Central memory CD8-positive, alpha-beta T cell (primary cell): ENCODE results near the gene TDRD15.
"Not testable (repeated sequence)": the region's sequence is repeated elsewhere in the genome, so short reads cannot be mapped to it uniquely, and the experiment has no call there.

ENCODE experiments used
- ATAC-seq: fragments of 150-1000 bp; cut with Tn5 transposase; replicated peaks from 2 replicates; pipeline ENCODE4 v1.10.0; 2022; ENCODE audit warnings: mild to moderate bottlenecking, moderate FRiP score, moderate number of reproducible peaks; ENCODE audit not compliant: poor library complexity, severe bottlenecking; ENCODE audit errors: extremely low read depth
- DNase-seq, 2 donors: peaks; one replicate each; pipeline ENCODE4 v3.0.0; 2021; ENCODE audit warnings: low spot score in 2 of 2
- H3K27ac Mint-ChIP-seq: one replicate; pipeline ENCODE4 v1.8.0; 2022; ENCODE audit warnings: low read depth, mild to moderate bottlenecking, moderate library complexity, mixed read lengths
- H3K27me3 Mint-ChIP-seq: one replicate; pipeline ENCODE4 v1.8.0; 2022; ENCODE audit warnings: mixed read lengths
- H3K36me3 Mint-ChIP-seq: one replicate; pipeline ENCODE4 v1.8.0; 2022; ENCODE audit warnings: mild to moderate bottlenecking, moderate library complexity, mixed read lengths; ENCODE audit not compliant: insufficient read depth
- H3K4me1 Mint-ChIP-seq: one replicate; pipeline ENCODE4 v1.8.0; 2022; ENCODE audit warnings: mixed read lengths
- H3K4me3 Mint-ChIP-seq: one replicate; pipeline ENCODE4 v1.8.0; 2022; ENCODE audit warnings: mild to moderate bottlenecking, moderate library complexity, mixed read lengths
- H3K9me3 Mint-ChIP-seq: one replicate; pipeline ENCODE4 v1.8.0; 2022; ENCODE audit warnings: mixed read lengths

TDRD15 gene

DNA sequence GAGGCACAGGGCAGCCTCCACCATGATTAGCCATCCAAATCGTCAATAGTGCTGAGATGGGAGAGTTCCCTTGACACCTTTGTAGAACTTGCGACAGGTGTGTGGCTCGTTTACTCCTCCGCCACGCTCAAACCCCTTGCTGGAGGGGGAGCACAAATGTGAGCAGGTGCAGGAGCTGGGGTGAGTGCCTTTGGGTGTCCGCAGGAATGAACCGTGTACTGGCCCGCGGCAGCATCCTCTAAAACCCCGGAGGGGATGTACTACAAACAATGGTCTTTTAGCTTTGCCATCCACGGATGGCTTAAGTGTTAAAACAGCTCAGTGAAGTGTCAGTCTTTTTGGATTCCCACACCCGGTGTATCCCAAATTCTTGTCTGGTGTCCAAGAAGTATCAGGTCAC is 21.4 kb upstream of the TDRD15 start:
- no peaks in the 10 kb centered on the region for H3K4me1 Mint-ChIP-seq
- H3K27ac Mint-ChIP-seq = no peak overlapping the region
- DNase-seq (no peak), ATAC-seq (no peak)
- no peaks in the 10 kb centered on the region for H3K36me3 Mint-ChIP-seq
- peaks cover 7% of the 10 kb centered on the region for H3K27me3 Mint-ChIP-seq
- no peak overlapping the region for H3K4me3 Mint-ChIP-seq
- no peaks in the 10 kb centered on the region for H3K9me3 Mint-ChIP-seq

DNA sequence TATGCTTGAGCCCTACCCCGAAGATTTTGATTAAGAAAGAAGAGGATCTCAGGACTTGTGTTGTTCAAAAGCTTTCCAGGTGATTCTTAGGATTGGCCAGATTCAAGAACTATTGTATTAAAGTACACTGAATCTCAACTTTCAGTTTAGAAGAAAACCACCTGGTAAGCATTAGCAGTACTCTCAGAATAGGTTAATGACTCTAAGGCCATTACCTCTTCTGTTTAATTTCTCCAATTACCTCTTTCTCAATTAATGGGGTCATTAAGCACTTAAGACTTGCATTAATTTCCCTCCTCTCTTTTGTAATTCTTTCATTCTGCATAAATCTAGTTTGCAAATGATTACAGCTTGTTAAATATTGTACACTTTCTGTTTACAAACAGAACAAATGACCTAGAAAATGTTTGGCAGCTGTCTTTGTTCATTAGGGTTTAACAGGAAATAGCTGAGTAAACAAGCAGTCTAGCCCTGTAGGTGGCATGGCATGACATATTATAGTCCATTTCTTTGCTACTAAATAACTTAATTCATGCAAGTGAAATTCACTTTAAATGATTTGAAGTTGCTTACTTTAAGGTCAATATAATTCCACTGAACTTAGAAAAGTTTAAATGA is 20.4 kb upstream of the TDRD15 start:
- H3K9me3 Mint-ChIP-seq = no peaks in the 10 kb centered on the region
- no peaks in the 10 kb centered on the region for H3K27me3 Mint-ChIP-seq
- DNase-seq = no peak
- no peak overlapping the region for H3K4me3 Mint-ChIP-seq
- no peaks in the 10 kb centered on the region for H3K36me3 Mint-ChIP-seq
- H3K27ac Mint-ChIP-seq = no peak overlapping the region
- no peak for ATAC-seq
- no peaks in the 10 kb centered on the region for H3K4me1 Mint-ChIP-seq

DNA sequence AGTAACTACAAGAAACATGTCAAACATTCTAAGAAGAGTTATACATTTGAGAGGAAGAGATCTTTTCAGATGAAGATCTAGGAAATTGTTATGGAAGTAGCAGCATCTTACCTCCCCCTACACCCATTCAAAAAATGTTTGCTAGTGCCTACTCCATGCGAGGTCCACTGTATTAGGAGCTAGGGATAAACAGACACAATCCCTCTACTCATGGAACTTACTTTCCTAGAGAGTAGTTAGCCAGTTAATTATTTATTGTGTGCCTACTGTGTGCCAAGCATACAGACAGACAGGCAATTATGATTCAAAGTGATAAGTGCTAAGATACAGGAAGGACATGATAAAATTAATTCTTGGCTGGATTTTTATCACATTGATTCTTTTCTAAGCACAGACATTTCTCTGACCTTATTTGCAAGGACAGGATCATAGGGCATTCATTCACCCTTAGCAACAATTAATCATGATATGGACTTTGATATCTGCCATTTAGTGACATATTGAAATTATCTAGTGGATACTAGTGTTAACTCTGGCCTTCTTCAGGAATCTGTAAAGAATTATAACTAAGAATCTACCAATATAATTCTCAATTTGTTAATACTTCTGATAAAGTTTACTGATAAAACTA is 19.6 kb upstream of the TDRD15 start:
- no peaks in the 10 kb centered on the region for H3K9me3 Mint-ChIP-seq
- no peak overlapping the region for H3K27ac Mint-ChIP-seq
- H3K27me3 Mint-ChIP-seq = no peaks in the 10 kb centered on the region
- DNase-seq (no peak), ATAC-seq (no peak)
- no peaks in the 10 kb centered on the region for H3K4me1 Mint-ChIP-seq
- H3K36me3 Mint-ChIP-seq = no peaks in the 10 kb centered on the region
- no peak overlapping the region for H3K4me3 Mint-ChIP-seq

DNA sequence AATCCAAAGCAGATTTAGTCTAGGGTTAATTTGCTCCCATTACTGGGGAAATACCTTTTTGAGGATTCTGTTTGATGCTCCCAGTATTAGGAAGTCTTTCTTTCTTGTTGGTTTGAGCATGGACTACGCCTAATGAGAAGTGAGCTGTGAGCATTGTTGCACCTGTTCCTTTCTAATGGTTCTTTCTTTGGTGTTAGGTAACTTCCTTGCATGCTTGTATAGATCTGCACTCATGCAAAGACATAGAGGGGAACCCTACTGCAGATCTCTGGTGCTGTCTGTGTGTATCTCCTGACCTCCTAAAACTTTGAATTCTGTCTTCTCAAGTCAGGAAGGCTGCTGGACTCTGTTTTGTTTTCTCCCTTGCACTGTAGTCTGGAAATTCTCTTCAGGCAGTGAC is 12.8 kb upstream of the TDRD15 start:
- Mint-ChIP-seq H3K36me3 (no peaks in the 10 kb centered on the region), H3K4me3 (no peak overlapping the region), H3K9me3 (no peaks in the 10 kb centered on the region), H3K27ac (no peak overlapping the region), H3K4me1 (no peaks in the 10 kb centered on the region), H3K27me3 (peaks cover 13% of the 10 kb centered on the region)
- DNase-seq = no peak
- no peak for ATAC-seq

DNA sequence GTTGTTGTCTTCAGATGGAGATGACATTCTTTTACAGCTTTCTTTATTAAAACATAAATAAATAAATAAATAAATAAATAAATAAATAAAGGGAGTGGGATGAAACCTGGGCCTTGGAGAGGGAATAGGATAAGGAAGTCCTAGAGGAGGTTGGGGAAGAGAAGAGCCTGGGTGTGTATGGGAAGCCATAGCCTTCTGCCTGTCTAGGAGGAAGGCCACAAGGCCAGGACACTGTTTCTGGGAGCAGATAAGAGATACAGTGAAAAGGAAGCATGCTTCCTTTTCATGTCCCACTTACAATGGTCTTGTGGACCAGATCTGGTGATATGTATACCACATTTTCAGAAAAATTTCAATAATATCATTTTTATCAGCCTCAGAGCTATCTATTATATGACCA is 6.1 kb upstream of the TDRD15 start:
- H3K9me3 Mint-ChIP-seq = no peaks in the 10 kb centered on the region
- H3K36me3 Mint-ChIP-seq = no peaks in the 10 kb centered on the region
- no peaks in the 10 kb centered on the region for H3K4me1 Mint-ChIP-seq
- no peak for DNase-seq
- H3K27ac Mint-ChIP-seq = no peak overlapping the region
- no peak overlapping the region for H3K4me3 Mint-ChIP-seq
- peaks cover 23% of the 10 kb centered on the region for H3K27me3 Mint-ChIP-seq
- no peak for ATAC-seq

DNA sequence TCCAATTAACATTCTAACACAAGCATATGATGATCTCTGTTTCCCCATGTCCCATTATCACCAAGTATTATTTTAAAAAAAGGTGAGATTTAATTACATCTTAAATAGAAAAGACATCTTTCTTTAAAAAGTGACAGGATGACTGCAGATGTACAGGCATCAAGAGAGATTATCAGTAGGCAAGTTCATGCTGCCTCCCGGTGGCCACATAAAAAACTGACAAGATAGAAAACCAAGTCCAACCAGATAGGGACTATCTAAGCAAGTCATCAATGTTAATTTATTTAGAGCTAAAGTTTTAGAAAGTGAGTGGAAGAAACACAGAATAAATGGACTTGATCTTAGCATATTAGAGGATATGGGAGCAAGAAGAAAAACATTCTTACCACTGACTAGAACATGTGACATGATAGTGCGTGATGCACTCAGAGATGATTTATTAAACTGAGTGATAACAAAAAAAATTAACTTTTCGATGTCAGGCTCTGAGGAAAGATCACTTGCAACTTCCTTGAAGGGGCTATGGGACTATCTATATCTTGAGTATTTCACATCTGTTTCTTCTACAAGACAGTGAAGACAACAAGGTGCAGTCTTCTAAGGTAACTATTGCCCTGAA is 5.4 kb upstream of the TDRD15 start:
- H3K36me3 Mint-ChIP-seq = no peaks in the 10 kb centered on the region
- H3K4me1 Mint-ChIP-seq = no peaks in the 10 kb centered on the region
- ATAC-seq (no peak), DNase-seq (no peak)
- H3K27ac Mint-ChIP-seq = no peak overlapping the region
- H3K4me3 Mint-ChIP-seq = no peak overlapping the region
- H3K9me3 Mint-ChIP-seq = no peaks in the 10 kb centered on the region
- H3K27me3 Mint-ChIP-seq = peaks cover 18% of the 10 kb centered on the region

DNA sequence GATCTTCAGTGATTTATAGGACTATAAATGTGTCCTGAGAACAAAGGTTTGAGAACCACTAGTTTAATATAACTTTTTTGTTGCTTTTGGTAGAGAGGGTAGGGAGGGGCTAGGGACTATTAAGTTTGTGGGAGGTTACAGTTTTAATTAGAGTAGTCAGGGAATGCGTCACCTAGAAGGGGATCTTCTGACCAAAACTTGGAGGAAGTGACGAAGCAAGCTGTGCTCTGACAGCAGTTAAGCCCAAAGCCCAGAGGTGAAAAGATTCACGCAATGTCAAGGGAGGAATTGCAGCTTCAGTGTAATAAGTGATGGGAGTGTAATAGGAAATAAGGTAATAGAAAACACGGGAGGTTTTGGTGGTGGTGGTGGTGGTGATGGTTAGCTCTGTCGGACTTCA is 8.1 kb downstream of the TDRD15 start:
- H3K27me3 Mint-ChIP-seq = no peaks in the 10 kb centered on the region
- ATAC-seq (no peak), DNase-seq (no peak)
- no peak overlapping the region for H3K27ac Mint-ChIP-seq
- H3K9me3 Mint-ChIP-seq = no peaks in the 10 kb centered on the region
- H3K36me3 Mint-ChIP-seq = no peaks in the 10 kb centered on the region
- no peaks in the 10 kb centered on the region for H3K4me1 Mint-ChIP-seq
- no peak overlapping the region for H3K4me3 Mint-ChIP-seq

DNA sequence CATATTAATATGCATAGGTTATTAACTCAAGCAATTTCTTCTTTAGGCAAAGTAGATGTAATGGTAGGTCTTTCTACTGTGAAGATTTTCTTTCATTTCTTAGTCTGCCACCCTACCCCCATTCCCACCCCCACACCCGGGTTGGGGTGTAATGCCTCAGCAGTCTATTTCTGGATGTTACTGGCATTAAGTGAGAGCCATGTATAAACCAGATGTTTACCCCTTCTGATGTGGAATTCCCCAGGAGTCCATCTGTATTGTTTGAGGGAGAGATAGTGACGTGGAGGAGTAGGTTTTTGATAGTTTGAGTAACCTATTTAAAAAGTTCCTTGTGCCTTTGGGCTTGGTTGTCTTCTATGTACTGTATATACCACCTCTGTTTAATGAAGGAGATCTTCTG is 11.8 kb downstream of the TDRD15 start:
- Mint-ChIP-seq H3K27ac (no peak overlapping the region), H3K9me3 (no peaks in the 10 kb centered on the region), H3K27me3 (no peaks in the 10 kb centered on the region), H3K36me3 (no peaks in the 10 kb centered on the region), H3K4me3 (no peak overlapping the region), H3K4me1 (no peaks in the 10 kb centered on the region)
- no peak for DNase-seq
- ATAC-seq = no peak

DNA sequence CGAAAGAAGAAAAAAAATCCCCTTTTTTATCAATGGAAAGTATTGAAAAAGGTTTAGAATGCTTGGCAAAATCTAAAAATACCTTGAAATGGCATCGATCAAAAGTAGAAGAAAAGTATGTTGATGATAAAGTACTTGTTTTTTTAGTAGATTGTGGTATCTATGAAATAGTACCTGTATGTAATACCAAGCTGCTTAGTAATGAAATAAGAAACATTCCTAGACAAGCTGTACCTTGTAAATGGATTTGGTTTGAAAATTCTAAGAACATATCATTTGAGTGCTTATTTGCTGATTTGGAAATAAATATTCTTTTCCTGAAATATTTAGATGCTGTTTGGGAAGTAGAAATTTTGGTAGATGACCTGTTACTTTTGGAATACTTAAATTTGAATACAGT is 18.4 kb downstream of the TDRD15 start:
- Mint-ChIP-seq H3K27me3 (peaks cover 7% of the 10 kb centered on the region), H3K36me3 (no peaks in the 10 kb centered on the region), H3K27ac (no peak overlapping the region), H3K4me3 (no peak overlapping the region), H3K9me3 (no peaks in the 10 kb centered on the region), H3K4me1 (no peaks in the 10 kb centered on the region)
- DNase-seq = no peak
- no peak for ATAC-seq

DNA sequence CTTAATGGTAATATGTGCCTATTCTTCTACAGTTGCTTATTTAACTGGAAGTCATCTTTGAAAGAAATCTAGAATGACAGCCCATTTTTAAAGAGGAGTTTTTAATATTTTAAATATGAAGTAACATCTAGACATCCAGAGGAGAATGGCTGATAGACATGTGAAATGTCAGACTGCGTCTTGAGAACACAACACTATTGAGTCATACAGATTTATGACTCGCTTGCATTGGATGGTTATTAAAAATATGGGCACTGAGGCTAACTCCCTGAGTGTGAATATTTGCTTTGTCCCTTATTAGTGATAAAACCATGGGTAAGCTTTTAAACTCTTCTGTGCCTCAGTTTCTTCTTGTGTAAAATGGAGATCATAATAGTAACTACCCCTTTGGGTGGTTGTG is 22.9 kb downstream of the TDRD15 start:
- no peaks in the 10 kb centered on the region for H3K9me3 Mint-ChIP-seq

DNA sequence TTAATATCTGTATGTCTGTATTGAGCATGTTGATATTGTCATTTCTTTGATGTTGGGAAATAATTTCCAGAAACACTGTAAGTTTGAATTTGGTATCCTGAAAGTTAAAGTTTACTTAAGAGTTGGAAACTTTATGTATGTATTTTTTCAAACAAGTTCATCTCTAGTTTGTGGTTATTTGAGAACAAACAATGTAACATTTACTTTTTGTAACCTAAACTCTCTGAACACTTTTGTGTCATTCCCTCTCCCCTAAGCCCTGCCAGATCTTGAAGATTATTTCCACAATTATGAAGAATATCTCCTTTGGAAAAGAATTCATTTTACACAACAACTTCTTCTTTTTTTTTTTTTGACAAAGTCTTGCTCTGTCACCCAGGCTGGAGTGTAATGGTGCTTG is 24.9 kb downstream of the TDRD15 start:
- Mint-ChIP-seq H3K4me1 (no peaks in the 10 kb centered on the region), H3K9me3 (no peaks in the 10 kb centered on the region), H3K36me3 (no peaks in the 10 kb centered on the region), H3K4me3 (no peak overlapping the region), H3K27me3 (peaks cover 7% of the 10 kb centered on the region), H3K27ac (no peak overlapping the region)
- no peak for ATAC-seq
- no peak for DNase-seq

More for the DNA sequence above, 22.9 kb downstream of the TDRD15 start:
- ATAC-seq (no peak), DNase-seq (no peak)
- no peaks in the 10 kb centered on the region for H3K4me1 Mint-ChIP-seq
- no peak overlapping the region for H3K4me3 Mint-ChIP-seq
- H3K36me3 Mint-ChIP-seq = no peaks in the 10 kb centered on the region
- peaks cover 7% of the 10 kb centered on the region for H3K27me3 Mint-ChIP-seq
- H3K27ac Mint-ChIP-seq = no peak overlapping the region

DNA sequence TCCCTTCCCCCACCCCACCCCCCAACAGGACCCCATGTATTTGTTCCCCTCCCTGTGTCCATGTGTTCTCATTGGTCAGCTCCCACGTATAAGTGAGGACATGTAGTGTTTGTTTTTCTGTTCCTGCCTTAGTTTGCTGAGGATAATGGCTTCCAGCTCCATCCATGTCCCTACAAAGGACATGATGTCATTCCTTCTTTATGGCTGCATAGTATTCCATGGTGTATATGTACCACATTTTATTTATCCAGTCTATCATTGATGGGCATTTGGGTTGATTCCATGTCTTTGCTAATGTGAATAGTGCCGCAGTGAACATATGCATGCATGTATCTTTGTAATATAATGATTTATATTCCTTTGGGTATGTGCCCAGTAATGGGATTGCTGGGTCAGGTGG is 27.5 kb downstream of the TDRD15 start:
- H3K27me3 Mint-ChIP-seq, H3K27ac Mint-ChIP-seq, H3K36me3 Mint-ChIP-seq, DNase-seq, H3K4me3 Mint-ChIP-seq, ATAC-seq, H3K9me3 Mint-ChIP-seq, H3K4me1 Mint-ChIP-seq: not testable (repeated sequence)

DNA sequence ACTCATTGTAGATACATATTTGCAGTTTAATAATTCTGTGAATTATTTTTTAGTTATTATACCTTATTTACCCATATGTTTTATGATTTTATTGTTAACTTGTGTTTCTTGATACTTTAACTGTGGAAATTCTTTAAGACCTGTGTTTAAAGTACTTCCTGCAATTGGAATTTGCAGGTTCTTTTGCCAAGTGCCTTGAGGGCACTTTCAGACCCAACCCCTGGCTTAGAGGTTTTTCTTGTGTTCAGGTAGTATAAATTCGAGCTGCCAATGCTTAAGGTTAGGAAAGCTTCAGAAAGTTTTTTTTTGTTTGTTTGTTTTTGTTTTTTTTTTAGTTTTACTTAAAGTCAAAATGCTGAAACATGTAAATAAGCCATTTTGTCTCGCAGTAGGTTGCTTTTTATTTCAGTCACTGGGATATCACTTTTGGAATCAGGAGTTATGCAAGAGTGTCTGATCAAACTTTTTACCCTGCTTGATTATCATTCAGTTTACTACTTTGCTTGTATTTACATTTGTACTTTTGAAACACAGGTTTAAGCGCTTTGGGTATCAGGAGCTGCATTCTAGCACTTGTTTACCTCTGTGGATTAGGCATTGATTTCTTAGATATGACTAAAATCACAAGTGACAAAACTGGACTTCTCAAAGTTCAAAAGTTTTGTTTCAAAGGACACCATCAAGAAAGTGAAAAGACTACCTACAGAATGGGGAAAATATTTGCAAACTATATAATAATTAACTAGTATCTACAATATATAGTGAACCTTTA is 31.8 kb downstream of the TDRD15 start:
- Mint-ChIP-seq H3K36me3 (no peaks in the 10 kb centered on the region), H3K27me3 (no peaks in the 10 kb centered on the region), H3K4me3 (no peak overlapping the region), H3K9me3 (peaks cover 8% of the 10 kb centered on the region), H3K27ac (no peak overlapping the region), H3K4me1 (no peaks in the 10 kb centered on the region)
- no peak for DNase-seq
- ATAC-seq = no peak
